ENCODE measurements around the gene TCOF1.
A peak's percentile ranks its signal among the peaks of the same experiment; 100 is the strongest.

TCOF1 gene

DNA sequence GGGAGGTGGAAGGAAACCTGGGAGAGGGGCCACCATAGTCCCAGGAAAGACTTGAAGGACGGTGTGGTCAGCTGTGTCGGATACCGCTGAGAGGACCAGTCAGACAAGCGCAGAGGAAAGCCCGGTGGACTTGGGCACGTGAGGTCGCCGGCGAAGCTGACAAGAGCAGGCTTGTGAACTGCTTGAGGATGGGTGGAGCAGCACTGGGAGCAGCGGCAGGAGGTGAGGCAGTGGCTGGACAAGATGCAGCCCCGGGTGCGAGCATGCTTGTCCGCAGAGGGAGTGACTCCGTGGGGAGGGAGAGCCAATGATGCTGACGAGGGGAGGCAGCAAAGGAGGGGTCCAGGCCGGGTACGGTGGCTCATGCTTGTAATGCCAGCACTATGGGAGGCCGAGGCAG, 73.6 kb downstream of the TCOF1 start:
- DNase-seq, result no peak

DNA sequence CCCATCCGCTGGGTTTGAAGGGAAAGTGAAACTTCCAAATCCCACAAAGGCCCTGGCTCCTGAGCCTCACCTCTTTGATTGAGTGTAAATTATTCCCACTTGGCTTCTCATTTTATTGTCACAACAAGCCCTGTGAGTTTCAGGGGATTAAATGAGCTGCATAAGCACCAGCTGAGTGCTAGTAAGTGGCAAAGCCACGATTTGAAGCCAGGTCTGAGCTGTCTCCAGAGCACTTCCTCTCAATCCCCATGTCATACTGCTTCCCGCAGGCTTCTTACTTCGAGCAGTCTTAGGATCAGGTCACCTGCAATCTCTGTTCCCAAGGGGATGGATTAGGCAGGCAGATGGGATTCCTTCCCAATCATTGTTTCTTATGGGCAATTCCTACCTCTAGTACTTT, 74.1 kb downstream of the TCOF1 start:
- no peak for DNase-seq

DNA sequence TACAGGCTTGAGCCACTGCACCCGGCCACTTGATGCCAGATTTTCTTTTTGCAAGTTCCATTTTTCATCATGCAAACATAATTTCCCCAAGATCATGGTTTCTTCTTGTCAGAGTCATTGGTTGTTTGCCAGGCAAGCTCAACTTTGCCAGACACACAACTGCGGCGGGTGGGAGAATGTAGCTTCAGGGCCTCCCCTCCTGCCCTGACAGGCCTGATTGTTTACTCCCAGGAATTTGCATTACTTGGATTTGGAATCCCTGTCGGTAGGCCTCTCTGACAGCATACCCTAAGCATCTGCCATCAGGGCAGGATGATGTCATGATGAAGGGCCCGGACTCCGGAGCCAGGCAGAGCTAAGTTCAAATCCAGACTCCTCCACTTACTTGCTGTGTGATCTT, 77.0 kb downstream of the TCOF1 start:
- DNase-seq, result no peak

DNA sequence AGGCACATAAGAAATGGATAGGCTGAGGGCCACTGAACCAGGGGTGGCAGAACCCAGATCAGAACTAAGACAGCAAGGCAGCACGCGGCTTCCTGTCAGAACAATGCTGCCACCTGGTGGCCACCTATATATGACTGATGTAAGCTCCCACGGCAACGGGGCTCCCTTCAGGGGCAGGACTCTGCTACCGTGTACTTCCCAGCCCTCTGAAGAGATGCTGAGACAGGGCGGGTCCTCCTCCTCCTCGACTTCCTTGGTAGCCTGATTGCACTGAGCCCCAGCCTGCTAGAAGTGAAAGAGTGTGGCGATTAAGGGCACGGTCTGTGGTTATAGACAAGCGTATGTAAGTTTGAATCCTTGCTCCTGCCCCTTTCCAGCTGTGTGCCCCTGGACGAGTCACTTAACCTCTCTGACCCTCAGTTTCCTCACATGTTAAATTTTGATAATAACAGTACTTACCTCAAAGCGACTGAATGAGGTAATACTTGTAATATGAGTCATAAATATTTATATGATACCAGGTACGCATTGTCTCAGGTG, 78.7 kb downstream of the TCOF1 start:
- peak; percentile 85 for DNase-seq

DNA sequence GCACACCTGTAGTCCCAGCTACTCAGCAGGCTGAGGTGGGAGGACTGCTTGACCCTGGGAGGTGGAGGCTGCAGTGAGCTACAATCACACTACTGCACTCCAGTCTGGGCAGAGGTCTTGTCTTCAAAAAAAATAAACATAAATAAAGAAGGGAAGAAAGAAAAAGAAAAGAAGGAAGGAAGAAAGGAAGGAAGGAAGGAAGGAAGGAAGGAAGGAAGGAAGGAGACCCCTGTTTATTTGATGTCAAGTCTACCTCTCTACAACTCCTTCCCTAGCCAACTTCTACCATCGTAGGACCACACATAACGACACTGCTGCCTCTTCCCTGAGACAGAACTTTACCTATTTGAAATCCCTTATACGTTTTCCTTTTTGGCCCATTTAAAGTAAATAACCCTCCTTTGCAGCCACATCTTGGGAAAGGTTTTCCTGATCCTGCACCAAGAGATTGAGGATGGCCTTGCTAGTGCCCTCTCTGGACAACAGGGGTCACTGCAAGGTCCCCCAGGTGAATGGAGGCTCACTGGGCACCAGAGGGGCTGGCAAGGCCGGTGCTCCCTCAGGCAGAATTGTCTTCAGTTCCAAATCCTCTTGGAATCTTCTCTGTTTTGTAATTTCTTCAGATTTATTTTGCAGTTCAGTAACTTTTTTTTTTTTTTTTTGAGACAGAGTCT, 81.5 kb downstream of the TCOF1 start:
- DNase-seq, result no peak

DNA sequence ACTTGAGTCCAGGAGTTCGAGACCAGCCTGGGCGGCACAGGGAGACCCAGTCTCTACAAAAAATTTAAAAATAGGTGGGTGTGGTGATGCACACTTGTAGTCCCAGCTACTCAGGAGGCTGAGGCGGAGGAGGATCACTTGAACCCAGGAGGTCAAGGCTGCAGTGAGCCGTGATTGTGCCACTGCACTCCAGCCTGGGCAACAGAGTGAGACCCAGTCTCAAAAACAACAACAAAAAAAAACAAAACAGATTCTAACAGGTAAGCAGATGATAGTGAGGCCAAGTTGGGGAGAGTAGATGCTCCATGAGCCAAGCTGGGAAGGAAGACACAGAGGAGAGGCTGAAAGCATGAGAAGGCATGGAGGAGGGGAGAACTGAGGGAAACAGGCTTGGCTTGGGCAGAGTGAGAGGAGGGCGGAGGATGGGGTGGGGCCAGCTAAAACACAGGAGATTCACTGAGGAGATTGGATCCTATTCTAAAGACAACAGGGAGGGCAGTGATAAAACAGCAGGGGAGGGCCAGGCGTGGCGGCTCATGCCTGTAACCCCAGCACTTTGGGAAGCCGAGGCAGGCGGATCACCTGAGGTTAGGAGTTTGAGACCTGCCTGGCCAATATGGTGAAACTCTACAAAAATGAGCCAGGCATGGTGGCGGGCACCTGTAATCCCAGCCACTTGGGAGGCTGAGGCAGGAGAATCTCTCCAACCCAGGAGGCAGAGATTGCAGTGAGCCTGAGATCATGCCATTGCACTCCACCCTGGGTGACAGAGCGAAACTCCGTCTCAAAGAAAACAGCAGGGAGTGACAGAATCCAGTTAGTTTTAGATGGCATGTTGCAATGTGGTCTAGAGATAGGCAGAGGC, 83.7 kb downstream of the TCOF1 start:
- no peak for DNase-seq

DNA sequence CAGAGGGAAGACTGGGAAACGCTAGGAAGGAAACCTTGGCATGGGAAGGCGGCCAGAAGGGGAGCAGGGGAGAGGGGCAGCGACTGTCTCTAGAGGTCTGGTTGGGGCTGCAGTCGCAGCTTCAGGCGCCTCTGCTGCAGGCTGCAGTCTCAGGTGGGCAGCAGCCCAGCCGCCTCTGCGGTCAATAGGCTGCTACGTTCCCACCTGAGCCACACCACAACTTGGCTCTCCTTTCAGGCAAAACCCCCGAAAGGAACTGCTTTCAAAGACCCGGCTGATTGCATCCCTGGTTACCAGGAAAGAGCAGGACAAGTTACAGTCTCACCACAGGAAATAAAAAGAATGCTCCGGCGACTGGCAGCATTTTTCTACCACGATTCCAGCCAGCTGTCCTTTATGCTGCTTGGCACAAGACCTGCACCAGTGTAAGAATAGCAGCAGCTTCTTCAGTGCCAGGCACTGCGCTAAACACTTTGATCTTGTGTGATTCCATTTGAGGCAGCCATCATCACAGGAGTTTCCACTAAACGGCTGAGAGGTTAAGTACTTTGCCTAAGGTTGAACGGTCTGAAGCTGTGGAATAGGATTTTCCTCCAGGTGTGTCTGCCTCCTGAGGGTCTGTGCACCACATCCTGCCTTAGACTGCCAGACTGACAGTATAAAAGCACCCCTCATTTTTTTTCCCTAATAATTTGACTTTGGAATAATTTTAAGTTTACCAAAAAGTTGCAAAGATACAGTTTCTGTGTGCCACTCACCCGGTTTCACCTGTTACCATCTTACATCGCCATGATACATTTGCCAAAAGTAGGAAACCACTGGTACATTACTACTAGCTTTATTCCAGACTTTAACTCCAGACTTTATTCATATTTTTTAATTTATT, 84.6 kb downstream of the TCOF1 start:
- DNase-seq, result no peak

DNA sequence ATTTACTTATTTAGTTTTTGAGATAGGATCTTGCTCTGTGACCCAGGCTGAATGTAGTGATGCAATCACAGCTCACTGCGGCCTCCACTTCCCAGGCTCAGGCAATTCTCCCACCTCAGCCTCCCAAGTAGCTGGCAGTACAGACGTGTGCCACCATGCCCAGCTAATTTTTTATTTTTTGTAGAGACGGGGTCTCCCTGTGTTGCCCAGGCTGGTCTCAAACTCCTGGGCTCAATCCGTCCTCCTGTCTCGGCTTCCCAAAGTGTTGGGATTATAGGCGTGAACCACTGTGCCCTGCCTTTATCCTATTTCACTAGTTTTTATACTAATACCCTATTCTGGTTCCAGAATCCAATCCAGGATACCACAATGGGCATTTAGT, 85.2 kb downstream of the TCOF1 start:
- no peak for DNase-seq

DNA sequence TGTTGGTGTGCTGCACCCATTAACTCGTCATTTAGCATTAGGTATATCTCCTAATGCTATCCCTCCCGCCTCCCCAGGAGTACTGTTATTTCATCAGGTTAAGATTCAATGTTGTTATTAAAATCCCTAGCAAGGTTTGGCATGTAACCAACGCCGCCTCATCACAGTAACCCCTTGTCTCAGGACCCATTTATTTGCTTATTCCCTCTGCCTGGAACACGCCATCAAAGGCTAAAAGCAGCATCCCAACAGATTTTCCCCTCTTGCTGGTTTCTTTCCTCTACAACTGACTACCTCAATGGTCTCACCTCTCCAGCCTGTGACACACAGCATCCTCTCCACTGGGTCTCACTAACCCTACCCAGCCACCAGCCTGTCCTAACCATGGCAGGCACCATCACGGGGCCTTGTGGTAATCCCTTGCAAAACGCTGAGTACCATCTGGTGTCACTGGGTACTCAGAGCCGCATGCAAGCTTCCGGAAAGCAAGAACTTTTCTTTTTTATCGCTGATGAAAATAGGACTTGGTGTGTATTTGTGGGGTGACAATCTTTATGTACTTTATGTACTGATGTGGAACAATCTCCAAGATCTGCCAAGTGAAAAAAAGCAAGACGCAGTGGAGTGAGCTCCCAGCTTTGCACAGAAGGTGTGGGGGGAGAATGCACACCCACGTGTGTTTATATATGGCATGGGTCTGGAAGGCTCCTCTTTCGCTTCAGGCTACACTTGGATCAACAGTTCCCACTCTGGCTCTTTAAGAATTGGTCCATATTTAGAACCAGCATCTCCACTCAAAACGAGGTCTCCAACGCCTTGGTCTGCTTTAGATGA, 86.0 kb downstream of the TCOF1 start:
- no peak for DNase-seq

DNA sequence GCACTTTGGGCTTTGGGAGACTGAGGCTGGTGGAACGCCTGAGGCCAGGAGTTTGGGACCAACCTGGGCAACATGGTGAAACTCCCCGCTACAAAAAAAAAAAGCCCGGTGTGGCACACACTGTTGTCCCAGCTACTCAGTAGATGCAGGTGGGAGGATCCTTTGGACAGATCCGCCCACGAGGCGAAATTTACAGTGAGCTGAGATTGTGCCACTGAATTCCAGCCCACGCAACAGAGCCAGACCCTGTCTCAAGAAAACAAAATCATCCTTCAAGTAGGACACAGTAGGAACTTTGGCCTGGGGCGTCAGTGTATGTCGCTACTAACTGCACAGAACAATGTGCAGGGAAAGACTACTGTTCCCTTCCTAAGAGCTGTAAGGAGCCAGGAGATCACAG, 87.3 kb downstream of the TCOF1 start:
- DNase-seq, result no peak

DNA sequence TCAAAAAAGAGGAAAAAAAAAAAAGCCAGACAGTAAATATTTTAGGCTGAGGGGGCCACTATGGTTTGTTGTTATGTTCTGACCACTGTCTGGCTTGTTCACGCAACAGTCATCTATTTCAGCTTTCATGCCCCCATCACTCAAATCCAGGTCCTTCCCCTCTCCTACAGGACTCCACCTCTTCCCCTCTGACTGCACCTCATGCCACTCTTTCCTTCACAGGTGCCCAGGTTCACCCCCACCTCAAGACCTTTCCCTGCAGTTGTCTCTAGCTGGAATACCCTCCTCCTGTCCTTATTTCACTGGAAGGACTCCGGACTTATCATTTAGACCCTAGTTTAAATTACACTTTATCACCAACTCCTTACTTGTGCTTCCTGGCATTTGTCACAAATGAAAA, 88.6 kb downstream of the TCOF1 start:
- DNase-seq, result no peak

DNA sequence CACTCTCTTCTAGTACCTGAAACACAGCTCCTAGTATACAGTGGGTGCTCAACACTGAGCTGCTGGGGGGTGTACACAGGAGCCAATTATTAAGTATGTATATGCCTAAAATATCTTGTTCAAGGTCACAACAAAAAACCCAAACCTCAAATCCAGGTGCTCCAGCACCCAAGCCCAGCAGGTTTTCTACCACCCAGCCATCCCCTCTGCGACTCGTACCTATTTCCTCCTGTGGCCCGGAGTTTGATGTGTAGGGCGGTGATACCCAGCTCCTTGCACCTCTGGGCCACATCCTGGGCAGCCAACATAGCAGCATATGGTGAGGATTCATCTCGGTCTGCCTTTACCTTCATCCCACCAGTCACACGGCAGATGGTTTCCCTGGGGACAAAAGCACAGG, 89.1 kb downstream of the TCOF1 start:
- DNase-seq, result no peak

DNA sequence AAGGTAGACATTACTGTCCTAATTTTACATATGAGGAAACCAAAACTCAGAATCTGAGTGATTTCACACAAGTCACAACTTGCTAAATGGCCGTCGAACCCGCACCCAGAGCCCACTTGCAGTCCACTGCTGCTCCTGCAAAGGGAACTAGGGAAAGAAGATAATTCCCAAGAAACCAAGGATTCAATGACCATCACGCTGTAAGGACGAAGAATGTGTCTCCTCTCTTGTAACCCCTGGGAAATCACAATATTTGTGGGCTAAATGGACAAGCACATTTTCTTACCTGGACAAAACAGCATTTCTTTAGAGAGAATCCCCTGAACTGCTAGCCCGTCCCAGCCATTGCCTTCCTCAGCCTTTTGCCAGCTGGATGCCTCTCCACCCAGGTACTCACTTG, 89.7 kb downstream of the TCOF1 start:
- no peak for DNase-seq

DNA sequence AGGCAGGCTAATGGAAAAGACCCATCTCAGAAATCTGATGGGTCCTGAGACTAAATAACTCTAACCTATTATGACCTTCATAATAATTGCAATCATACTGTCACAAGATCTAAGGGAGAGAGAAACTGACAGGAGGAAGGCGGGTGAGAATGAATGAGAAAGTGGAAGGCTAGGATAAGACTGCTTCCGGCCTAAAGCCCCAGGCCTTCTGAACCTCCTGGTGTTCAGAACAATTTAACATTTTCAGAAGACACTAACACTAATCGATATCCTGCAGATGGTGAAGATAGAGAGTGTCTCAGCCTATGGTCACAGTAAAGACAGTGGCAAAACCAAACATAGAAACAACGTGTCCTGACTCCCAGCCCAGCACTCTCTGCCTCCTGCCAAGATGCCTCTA, 90.8 kb downstream of the TCOF1 start:
- DNase-seq, result no peak

DNA sequence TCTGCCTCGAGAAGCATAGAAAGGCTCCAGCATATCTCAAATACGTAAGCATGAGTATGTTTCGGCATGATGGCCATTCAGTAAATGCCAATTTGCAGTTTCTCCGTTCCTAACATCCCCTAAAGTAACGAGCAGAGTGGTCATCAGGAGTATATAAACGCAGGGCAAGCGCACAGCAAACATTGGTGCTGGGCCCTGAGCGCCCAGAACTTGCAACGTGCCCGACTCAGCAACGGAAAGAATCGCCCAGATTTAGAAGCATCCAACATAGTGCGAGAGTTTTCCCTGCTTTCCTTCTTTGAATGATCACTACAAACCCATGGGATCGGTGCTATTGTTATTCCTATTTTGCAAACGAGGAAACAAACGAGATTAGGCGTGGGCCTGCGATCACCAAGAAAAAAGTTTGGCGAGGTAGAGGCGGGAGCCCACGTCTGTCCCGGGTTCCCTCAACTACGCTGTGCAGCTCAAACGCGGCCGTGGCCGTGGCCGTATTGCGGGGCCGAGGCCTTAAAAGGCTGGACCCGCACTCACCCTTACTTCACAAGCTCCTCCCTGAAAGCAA, 91.5 kb downstream of the TCOF1 start:
- no peak for DNase-seq

Measured in central memory CD4-positive, alpha-beta T cell (primary cell).